ENCODE results near the gene NPM3. TPM values are rescaled to one million over a fixed set of nuclear protein-coding genes. Genes with fewer than 3 reads are reported as not detected.

NPM3 gene
- total RNA-seq, 3 donors from 2014 or later = 14.4 to 27.4 (median 15.3) TPM

DNA sequence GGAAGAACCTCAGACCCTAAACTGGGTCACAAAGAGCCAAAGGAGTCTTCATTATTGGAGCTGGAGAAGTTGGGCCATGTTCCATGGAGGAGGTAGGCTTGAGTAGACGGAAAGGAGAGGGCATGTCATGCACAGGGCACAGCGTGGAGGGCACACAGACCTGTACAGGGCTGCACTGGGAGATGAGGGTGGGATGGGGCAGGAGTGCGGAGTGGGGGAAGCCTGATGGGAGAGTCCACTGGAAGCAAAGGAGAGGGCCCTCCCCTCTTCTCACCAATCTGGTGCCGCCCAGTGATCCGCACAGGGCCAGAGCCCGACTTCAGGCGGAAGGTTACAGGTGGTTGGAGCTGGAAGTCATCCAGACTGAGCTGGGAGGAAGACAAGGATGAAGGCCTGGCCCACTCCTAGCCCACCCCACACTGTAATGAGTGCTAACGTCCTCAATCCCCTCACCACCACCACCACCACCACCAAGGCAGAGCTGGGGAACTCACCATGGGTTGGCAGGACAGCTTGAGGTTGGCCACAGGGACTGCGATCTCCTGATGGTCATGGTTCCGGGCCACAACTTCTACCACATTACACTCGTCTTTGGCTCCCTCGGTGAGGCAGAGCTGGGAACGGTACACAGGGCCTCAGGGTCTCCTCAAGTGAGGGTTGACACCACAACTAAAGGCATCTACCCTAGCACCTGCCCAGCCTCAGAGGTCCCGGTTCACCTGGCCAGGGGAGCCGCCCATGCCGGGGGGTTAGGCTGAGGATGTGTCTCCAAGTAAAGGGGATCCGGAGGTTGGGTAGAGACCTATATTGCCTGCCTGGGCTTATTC lies 1.0 kb downstream of the NPM3 start:
- no peak for ATAC-seq
- H3K36me3 ChIP-seq (ENCODE audit: low read depth) = peaks cover 4% of the 10 kb centered on the region
- peak in 1 of 3 donors; percentile 19 for DNase-seq
- no peak overlapping the region for H3K4me3 ChIP-seq
- no peaks in the 10 kb centered on the region for H3K9me3 ChIP-seq
- intact Hi-C loops (cut with DNase I, micrococcal nuclease) = loop anchor here in 1 of 2 donors (5.0 kb wide), 1 partner anchor 185 kb away; no protein-coding TSS in a partner anchor
- H3K4me1 ChIP-seq (ENCODE audit: low read depth) = peaks cover 42% of the 10 kb centered on the region
- TF ChIP-seq, protein P1, sequence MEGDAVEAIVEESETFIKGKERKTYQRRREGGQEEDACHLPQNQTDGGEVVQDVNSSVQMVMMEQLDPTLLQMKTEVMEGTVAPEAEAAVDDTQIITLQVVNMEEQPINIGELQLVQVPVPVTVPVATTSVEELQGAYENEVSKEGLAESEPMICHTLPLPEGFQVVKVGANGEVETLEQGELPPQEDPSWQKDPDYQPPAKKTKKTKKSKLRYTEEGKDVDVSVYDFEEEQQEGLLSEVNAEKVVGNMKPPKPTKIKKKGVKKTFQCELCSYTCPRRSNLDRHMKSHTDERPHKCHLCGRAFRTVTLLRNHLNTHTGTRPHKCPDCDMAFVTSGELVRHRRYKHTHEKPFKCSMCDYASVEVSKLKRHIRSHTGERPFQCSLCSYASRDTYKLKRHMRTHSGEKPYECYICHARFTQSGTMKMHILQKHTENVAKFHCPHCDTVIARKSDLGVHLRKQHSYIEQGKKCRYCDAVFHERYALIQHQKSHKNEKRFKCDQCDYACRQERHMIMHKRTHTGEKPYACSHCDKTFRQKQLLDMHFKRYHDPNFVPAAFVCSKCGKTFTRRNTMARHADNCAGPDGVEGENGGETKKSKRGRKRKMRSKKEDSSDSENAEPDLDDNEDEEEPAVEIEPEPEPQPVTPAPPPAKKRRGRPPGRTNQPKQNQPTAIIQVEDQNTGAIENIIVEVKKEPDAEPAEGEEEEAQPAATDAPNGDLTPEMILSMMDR (IDR thresholded peaks at IDR 0.05) = no peak

DNA sequence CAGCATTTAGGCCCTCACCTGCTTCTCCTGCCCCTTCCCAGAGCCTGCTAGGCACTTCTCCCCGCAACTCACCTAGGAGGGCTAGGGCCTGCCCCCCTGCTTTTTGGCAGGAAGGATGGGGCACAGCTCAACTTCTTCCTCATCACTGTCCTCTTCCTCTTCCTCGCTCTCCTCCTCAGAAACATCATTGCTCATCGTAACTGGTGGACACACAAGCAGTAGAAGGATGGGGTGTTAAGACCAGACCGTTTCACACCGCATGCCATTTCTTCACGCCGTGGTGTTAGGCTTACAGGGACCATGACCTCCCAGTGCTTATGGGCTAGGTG lies 1.6 kb downstream of the NPM3 start:
- H3K36me3 ChIP-seq (ENCODE audit: low read depth) = peaks cover 4% of the 10 kb centered on the region
- H3K9me3 ChIP-seq = no peaks in the 10 kb centered on the region
- ATAC-seq (no peak), DNase-seq (no peak)
- peaks cover 42% of the 10 kb centered on the region for H3K4me1 ChIP-seq (ENCODE audit: low read depth)
- H3K4me3 ChIP-seq = no peak overlapping the region
- TF ChIP-seq, protein P1 (IDR thresholded peaks at IDR 0.05) = no peak
- intact Hi-C loops (cut with DNase I, micrococcal nuclease) = loop anchor here in 1 of 2 donors (5.0 kb wide), 1 partner anchor 184 kb away; no protein-coding TSS in a partner anchor

DNA sequence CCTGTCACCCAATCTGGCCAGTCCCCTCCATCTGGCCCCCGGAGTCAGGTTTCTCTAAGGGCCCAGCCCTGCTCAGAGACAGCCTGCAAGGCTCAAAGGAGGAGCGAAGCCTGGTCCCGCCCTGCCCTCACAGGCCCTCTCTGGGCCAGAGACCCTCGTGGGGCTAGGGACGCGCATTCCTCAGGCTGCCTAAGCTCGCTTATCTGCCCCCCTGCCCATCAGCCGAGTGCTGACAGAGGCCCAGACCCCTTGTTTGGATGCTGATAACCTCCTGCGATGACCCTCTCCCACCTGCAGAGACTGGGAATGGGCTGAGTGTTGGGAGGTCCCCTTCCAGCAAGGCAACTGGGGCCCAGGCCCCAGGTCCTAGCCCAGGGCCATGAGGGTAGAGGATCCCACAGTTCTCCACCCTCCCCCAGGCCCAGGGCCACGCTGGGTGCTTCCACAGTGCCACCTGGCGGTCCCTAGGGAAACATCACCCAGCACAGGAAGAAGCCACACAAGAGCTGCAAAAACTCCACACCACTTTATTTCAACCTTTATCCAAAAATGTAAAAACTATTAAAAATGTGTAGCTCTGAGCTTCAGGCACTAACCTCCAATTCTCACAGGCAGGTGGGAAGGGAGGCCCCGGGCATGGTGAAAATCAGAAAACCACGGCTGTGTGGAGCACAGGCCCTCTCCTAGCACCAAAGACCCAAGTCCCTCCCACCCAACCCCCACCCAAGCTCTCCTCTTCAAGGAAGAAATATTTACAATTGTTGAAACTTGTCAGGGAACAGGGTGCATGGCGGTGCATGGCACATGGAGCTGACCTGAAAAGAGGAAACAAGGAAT lies 2.2 kb downstream of the NPM3 start:
- peak; percentile 62 to 79 (median 68) for DNase-seq
- peak; percentile 59 for ATAC-seq
- TF ChIP-seq, protein P1 (IDR thresholded peaks at IDR 0.05) = peak; percentile 92
- H3K9me3 ChIP-seq = no peaks in the 10 kb centered on the region
- H3K4me1 ChIP-seq (ENCODE audit: low read depth) = peaks cover 45% of the 10 kb centered on the region
- intact Hi-C loops (cut with DNase I, micrococcal nuclease) = loop anchor here in 1 of 2 donors (5.0 kb wide), 1 partner anchor 184 kb away; no protein-coding TSS in a partner anchor
- no peak overlapping the region for H3K4me3 ChIP-seq
- peaks cover 3% of the 10 kb centered on the region for H3K36me3 ChIP-seq (ENCODE audit: low read depth)

DNA sequence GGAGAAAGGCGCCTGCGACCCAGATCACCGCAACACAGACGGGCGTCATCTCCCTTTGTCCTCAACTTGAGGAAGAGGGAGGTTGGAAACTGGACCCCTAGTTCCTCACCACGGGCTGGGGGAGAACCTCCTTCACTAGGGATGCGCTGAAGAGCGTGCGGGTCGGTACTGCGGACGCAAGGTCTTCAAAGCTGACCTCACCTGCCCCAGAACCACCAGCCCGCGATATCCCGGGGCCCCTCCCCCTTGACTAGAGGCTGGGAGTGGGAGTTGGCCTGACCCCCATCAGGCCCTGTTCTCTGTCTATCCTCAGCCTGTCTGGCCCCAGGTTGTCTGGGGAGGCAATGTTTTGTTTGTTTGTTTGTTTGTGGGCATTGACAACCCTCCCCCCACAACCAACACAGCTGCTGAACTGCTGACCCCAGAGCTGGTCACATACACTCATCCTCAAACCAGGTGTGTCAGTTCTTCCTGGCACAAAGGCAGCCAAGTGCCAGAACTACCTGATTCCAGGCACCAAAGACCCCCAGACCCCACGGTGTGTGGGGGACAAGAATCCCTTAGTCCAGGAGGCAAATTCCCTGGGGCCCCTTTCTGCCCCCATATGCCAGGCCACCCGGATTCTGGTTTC lies 2.9 kb downstream of the NPM3 start:
- no peaks in the 10 kb centered on the region for H3K36me3 ChIP-seq (ENCODE audit: low read depth)
- ATAC-seq = no peak
- H3K4me3 ChIP-seq = no peak overlapping the region
- no peaks in the 10 kb centered on the region for H3K9me3 ChIP-seq
- TF ChIP-seq, protein P1 (IDR thresholded peaks at IDR 0.05) = no peak
- peaks cover 48% of the 10 kb centered on the region for H3K4me1 ChIP-seq (ENCODE audit: low read depth)
- DNase-seq = no peak
- intact Hi-C loops (cut with DNase I, micrococcal nuclease) = loop anchor here in 1 of 2 donors (5.0 kb wide), 1 partner anchor 183 kb away; no protein-coding TSS in a partner anchor

DNA sequence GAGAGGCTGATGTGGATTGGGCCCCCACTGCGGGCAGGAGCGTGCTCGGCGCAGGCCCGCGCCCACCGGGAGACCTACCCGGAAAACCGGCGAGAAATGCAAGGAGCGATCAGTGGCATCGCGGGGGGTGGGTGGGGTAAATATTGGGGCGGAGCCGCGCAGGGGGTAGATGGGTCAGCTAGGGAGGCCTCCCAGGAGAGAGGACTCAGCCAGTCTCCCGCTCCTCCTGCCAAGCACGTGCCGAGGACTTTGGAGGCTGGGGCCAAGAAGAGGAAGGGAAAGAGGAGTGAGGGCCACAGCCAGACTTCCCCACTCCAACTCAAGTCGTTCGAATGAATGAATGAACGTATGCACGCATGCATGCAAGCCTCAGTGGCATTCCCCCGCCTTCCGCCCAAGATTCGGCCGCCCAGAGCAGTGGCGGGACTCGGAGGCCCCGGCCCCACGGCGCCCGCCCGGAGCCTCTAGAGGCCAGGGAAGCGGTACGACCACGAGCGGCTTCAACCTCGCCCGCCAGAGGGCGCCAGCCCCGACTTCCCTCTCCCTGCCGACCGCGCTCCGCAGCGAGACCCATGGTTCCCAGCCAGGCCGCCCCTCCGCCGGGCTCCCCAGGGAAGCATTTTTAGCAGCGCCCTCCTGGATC lies 3.6 kb downstream of the NPM3 start:
- ATAC-seq (peak; percentile 77), DNase-seq (peak; percentile 87 to 92 (median 90))
- intact Hi-C loops (cut with DNase I, micrococcal nuclease) = loop anchor here (5.0 to 10.0 kb wide), 2 partner anchors 175 to 182 kb away; no protein-coding TSS in a partner anchor
- no peak overlapping the region for H3K4me3 ChIP-seq
- H3K36me3 ChIP-seq (ENCODE audit: low read depth) = no peaks in the 10 kb centered on the region
- H3K4me1 ChIP-seq (ENCODE audit: low read depth) = peaks cover 51% of the 10 kb centered on the region
- TF ChIP-seq, protein P1 (IDR thresholded peaks at IDR 0.05) = peak; percentile 92
- H3K9me3 ChIP-seq = no peaks in the 10 kb centered on the region
